ENCODE measurements around the gene AKT1. TPM values are rescaled to one million over a fixed set of nuclear protein-coding genes. Genes with fewer than 3 reads are reported as not detected.

Gene AKT1
- total RNA-seq, 4 donors from 2014 or later = 134 to 283 (median 143) TPM

DNA sequence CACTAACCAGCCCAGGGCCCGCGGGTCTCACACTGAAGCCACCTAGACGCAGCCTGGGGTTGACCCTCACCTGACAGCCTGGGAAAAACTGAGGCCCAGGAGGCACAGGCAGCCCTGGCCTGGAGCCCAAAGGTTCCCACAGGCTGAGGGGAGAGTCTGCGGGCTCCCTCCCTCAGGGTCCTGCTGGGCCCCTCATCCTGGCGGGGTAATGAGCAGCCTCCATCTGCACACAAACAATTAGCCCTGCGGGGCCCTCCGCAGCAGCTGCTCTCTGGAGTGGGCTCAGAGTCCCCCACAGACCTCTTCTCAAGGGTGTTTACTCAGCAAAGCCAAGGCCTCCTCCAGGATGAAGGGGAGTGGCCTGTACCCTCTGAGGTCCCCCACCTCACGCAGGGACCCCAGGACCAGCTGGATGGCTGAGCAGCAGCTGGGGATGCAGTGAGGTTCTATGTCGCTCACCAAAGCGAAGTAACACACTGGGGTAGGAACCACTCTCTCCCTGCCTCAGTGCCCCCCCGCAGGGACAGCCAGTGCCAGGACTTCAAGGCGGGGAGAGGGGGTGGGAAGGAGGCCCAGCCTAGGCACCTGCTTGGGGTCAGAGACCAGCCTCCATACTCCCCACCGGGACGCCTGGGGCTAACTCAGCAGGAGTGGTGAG is 7.3 kb downstream of the AKT1 start:
- H3K9me3 ChIP-seq = no peaks in the 10 kb centered on the region
- TF ChIP-seq CTCF (IDR thresholded peaks at IDR 0.05) (no peak), POLR2AphosphoS5 (IDR thresholded peaks at IDR 0.05) (no peak), EP300 (IDR thresholded peaks at IDR 0.05) (no peak), POLR2A (IDR thresholded peaks at IDR 0.05) (no peak)
- H3K4me3 ChIP-seq = no peak overlapping the region
- WGBS, 2 donors (ENCODE audit: low coverage in 1 of 2) = no CpG with 5 or more reads among the region's 14 CpGs
- peaks cover 0 to 68% of the 10 kb centered on the region in 2 donors for H3K36me3 ChIP-seq
- no peaks in the 10 kb centered on the region for H3K27me3 ChIP-seq
- H3K4me1 ChIP-seq = peaks cover 0 to 100% (median 40%) of the 10 kb centered on the region in 3 donors
- no peak for ATAC-seq
- H3K27ac ChIP-seq = no peak overlapping the region

GRCh38 chr14:104787736-104788135 is 7.8 kb downstream of the AKT1 start:
- ATAC-seq = no peak
- WGBS, 2 donors (ENCODE audit: low coverage in 1 of 2) = 100% methylated on average over 1 of the region's 7 CpGs; no CpG with 5 or more reads in 1 of the 2 donors
- Histone ChIP-seq H3K4me3 (no peak overlapping the region), H3K27me3 (no peaks in the 10 kb centered on the region), H3K36me3 (peaks cover 0 to 68% of the 10 kb centered on the region in 2 donors), H3K27ac (peak overlapping the region in 1 of 4 donors; percentile 38), H3K4me1 (peaks cover 0 to 99% (median 35%) of the 10 kb centered on the region in 3 donors), H3K9me3 (no peaks in the 10 kb centered on the region)
- TF ChIP-seq EP300 (IDR thresholded peaks at IDR 0.05) (no peak), CTCF (IDR thresholded peaks at IDR 0.05) (no peak), POLR2A (IDR thresholded peaks at IDR 0.05) (no peak), POLR2AphosphoS5 (IDR thresholded peaks at IDR 0.05) (no peak)

DNA sequence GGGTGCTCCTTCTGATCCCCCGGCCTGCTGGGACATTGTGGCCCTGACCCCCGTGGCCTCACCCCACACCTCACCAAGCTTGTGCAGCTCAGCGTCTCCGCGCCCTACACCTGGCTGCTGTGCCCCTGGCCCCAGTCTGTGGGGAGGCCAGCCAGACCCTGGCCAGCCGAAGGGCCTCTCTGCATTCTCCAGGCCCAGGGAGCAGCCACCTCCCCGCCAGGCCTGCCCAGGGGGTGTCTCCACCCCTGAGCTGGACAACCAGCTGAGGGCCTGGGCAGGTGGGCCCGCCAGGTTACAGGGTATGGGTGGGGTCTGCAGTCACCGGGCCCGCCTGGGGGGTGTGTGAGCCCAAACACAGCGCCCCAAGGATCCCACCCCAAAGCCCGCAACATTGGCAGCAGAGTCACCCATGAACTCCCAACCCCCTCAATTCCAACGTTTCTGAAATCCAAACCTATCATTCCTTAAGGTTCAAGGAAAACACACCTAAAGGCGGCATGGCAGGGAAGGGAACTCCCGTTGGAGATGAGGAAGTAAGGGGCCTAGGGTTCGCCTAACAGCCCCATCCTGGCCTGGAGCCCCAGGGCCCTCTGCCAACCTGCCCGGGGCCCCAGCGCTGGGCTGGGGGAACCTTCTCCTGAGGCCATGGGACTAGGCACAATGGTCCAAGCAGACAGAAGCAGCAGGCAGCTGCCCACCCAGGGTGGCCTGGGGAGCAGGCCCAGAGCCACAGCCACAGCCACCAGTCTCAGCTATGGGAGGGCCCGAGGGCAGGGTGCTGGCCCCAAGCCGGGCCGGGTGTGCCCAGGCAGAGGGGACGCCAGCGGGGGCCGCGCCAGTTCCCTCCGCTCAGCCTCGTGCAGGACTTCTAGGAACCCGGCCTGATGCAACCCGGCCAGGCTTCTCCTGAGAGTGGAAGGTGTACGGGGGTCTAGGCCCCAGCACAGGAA is 8.5 kb downstream of the AKT1 start:
- H3K27ac ChIP-seq = peak overlapping the region in 1 of 4 donors; percentile 38
- WGBS, 2 donors (ENCODE audit: low coverage in 1 of 2) = 17 to 100% methylated on average over 1 of the region's 30 CpGs
- H3K36me3 ChIP-seq = peaks cover 0 to 65% of the 10 kb centered on the region in 2 donors
- no peak for ATAC-seq
- peaks cover 0 to 99% (median 27%) of the 10 kb centered on the region in 3 donors for H3K4me1 ChIP-seq
- no peaks in the 10 kb centered on the region for H3K27me3 ChIP-seq
- TF ChIP-seq POLR2A (IDR thresholded peaks at IDR 0.05) (no peak), CTCF (IDR thresholded peaks at IDR 0.05) (no peak), EP300 (IDR thresholded peaks at IDR 0.05) (no peak), POLR2AphosphoS5 (IDR thresholded peaks at IDR 0.05) (no peak)
- H3K4me3 ChIP-seq = no peak overlapping the region
- no peaks in the 10 kb centered on the region for H3K9me3 ChIP-seq

DNA sequence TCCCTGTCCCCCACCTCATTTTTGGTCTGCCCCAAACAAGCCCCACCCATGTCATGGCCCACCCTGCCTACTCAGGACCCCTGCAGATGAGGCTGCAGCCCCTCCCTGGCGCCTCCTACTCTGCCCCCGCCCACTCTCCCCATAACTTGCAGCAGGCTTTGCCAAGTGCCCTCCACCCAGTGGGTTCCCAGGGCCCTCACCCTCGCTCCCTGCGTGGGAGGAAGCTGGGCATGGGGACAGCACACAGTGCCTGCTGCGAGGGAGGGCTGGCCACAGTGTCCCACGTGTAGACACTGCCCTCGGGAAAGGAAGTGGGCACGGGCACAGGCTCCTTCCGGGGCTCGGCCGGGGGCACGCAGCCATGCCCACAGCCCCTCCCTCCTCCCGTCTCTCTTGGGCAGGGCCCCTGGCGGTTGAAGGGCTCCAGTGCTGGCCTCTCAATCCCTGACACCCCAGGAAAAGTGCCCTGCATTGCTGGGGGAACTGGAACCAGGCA is 9.4 kb downstream of the AKT1 start:
- no peak overlapping the region for H3K27ac ChIP-seq
- ATAC-seq = peak; percentile 46
- no peaks in the 10 kb centered on the region for H3K9me3 ChIP-seq
- no peak overlapping the region for H3K4me3 ChIP-seq
- no CpG with 5 or more reads among the region's 14 CpGs for WGBS, 2 donors (ENCODE audit: low coverage in 1 of 2)
- H3K27me3 ChIP-seq = no peaks in the 10 kb centered on the region
- no peak for TF ChIP-seq POLR2A (IDR thresholded peaks at IDR 0.05)
- no peak for TF ChIP-seq EP300 (IDR thresholded peaks at IDR 0.05)
- no peak for TF ChIP-seq POLR2AphosphoS5 (IDR thresholded peaks at IDR 0.05)
- TF ChIP-seq CTCF (IDR thresholded peaks at IDR 0.05) = no peak
- H3K36me3 ChIP-seq = peaks cover 0 to 63% of the 10 kb centered on the region in 2 donors
- H3K4me1 ChIP-seq = peaks cover 0 to 99% (median 25%) of the 10 kb centered on the region in 3 donors

Data from gastroesophageal sphincter (tissue), 4 donors.